KOPT-K1 (cell line): ENCODE results near the gene NOS1.
"Not testable (repeated sequence)": the region's sequence is repeated elsewhere in the genome, so short reads cannot be mapped to it uniquely, and the experiment has no call there.

Experiments used
- H3K27ac ChIP-seq: fragments of 200-600 bp; sonication (generic); 2 replicates; pipeline ENCODE4 v1.5.1; 2016; ENCODE audit warnings: antibody characterized with exemption, mild to moderate bottlenecking, low read depth, low read length; ENCODE audit not compliant: poor library complexity, severe bottlenecking
- H3K36me3 ChIP-seq: fragments of 200-600 bp; sonication (generic); 2 replicates; pipeline ENCODE4 v1.5.1; 2017; ENCODE audit warnings: antibody characterized with exemption, mild to moderate bottlenecking, low read length, moderate library complexity; ENCODE audit not compliant: insufficient read depth
- H3K9me3 ChIP-seq: fragments of 200-600 bp; sonication (generic); 2 replicates; pipeline ENCODE4 v1.5.1; 2017; ENCODE audit warnings: antibody characterized with exemption, low read length, mild to moderate bottlenecking; ENCODE audit not compliant: insufficient read depth, poor library complexity, severe bottlenecking

NOS1 gene

GRCh38 chr12:117361347-117361751 lies at the start of gene NOS1:
TSS of gene NOS1 (minus strand) at chr12:117361626. CDS start at chr12:117331069, 30,557 bp downstream.
- Histone ChIP-seq H3K36me3 (no peaks in the 10 kb centered on the region), H3K9me3 (no peaks in the 10 kb centered on the region), H3K27ac (no peak within 1 kb of the TSS)

GRCh38 chr12:117409286-117409685 lies 47.9 kb upstream of the NOS1 start:
- Histone ChIP-seq H3K27ac (no peak overlapping the region), H3K9me3 (no peaks in the 10 kb centered on the region), H3K36me3 (no peaks in the 10 kb centered on the region)

- Histone ChIP-seq H3K36me3 (no peaks in the 10 kb centered on the region), H3K9me3 (peaks cover 6% of the 10 kb centered on the region), H3K27ac (no peak overlapping the region)
Measured at GRCh38 chr12:117408161-117408791, 46.9 kb upstream of the NOS1 start.

GRCh38 chr12:117404940-117405339 lies 43.5 kb upstream of the NOS1 start:
- H3K9me3 ChIP-seq: peaks cover 6% of the 10 kb centered on the region
- no peak overlapping the region for H3K27ac ChIP-seq
- no peaks in the 10 kb centered on the region for H3K36me3 ChIP-seq

GRCh38 chr12:117404203-117404853 lies 42.9 kb upstream of the NOS1 start:
- Histone ChIP-seq H3K9me3 (peaks cover 6% of the 10 kb centered on the region), H3K36me3 (no peaks in the 10 kb centered on the region), H3K27ac (no peak overlapping the region)

- Histone ChIP-seq H3K9me3 (peaks cover 6% of the 10 kb centered on the region), H3K27ac (no peak overlapping the region), H3K36me3 (no peaks in the 10 kb centered on the region)
Measured at GRCh38 chr12:117403586-117404139, 42.2 kb upstream of the NOS1 start.

GRCh38 chr12:117402363-117402762 lies 40.9 kb upstream of the NOS1 start:
- no peak overlapping the region for H3K27ac ChIP-seq
- no peaks in the 10 kb centered on the region for H3K36me3 ChIP-seq
- H3K9me3 ChIP-seq: peaks cover 6% of the 10 kb centered on the region

GRCh38 chr12:117400912-117401311 lies 39.5 kb upstream of the NOS1 start:
- Histone ChIP-seq H3K27ac (no peak overlapping the region), H3K9me3 (peaks cover 6% of the 10 kb centered on the region), H3K36me3 (no peaks in the 10 kb centered on the region)

GRCh38 chr12:117398482-117398881 lies 37.1 kb upstream of the NOS1 start:
- not testable (repeated sequence) for H3K36me3 ChIP-seq, H3K9me3 ChIP-seq, H3K27ac ChIP-seq

- Histone ChIP-seq H3K9me3 (no peaks in the 10 kb centered on the region), H3K36me3 (no peaks in the 10 kb centered on the region), H3K27ac (no peak overlapping the region)
Measured at GRCh38 chr12:117395766-117396165, 34.3 kb upstream of the NOS1 start.

- Histone ChIP-seq H3K27ac (no peak overlapping the region), H3K36me3 (no peaks in the 10 kb centered on the region), H3K9me3 (no peaks in the 10 kb centered on the region)
Measured at GRCh38 chr12:117394491-117394890, 33.1 kb upstream of the NOS1 start.

GRCh38 chr12:117393656-117394055 lies 32.2 kb upstream of the NOS1 start:
- H3K36me3 ChIP-seq: no peaks in the 10 kb centered on the region
- no peak overlapping the region for H3K27ac ChIP-seq
- H3K9me3 ChIP-seq: no peaks in the 10 kb centered on the region

- Histone ChIP-seq H3K9me3 (no peaks in the 10 kb centered on the region), H3K27ac (no peak overlapping the region), H3K36me3 (no peaks in the 10 kb centered on the region)
Measured at GRCh38 chr12:117390866-117391265, 29.4 kb upstream of the NOS1 start.

GRCh38 chr12:117388951-117389446 lies 27.6 kb upstream of the NOS1 start:
- Histone ChIP-seq H3K27ac (no peak overlapping the region), H3K9me3 (no peaks in the 10 kb centered on the region), H3K36me3 (no peaks in the 10 kb centered on the region)

- Histone ChIP-seq H3K27ac (no peak overlapping the region), H3K9me3 (no peaks in the 10 kb centered on the region)
Measured at GRCh38 chr12:117387832-117388231, 26.4 kb upstream of the NOS1 start.

GRCh38 chr12:117384735-117385134 lies 23.3 kb upstream of the NOS1 start:
- no peaks in the 10 kb centered on the region for H3K36me3 ChIP-seq
- no peak overlapping the region for H3K27ac ChIP-seq
- no peaks in the 10 kb centered on the region for H3K9me3 ChIP-seq

More at GRCh38 chr12:117387832-117388231, 26.4 kb upstream of the NOS1 start:
- no peaks in the 10 kb centered on the region for H3K36me3 ChIP-seq
